Fibroblast of pulmonary artery (primary cell): ENCODE measurements around the gene LIN28A.

Experiments used
- DNase-seq: peaks from one replicate; pipeline ENCODE4 v3.0.0-alpha.2; 2010; ENCODE audit warnings: low read depth
- H3K4me3 ChIP-seq: replicated peaks from 2 replicates; pipeline ENCODE4 v1.5.1; 2011; ENCODE audit warnings: low read depth, mild to moderate bottlenecking, control low read depth, low read length, moderate library complexity
- TF ChIP-seq, protein P1 (sequence below): IDR thresholded peaks from 2 replicates; pipeline ENCODE4 v1.5.1; 2011; ENCODE audit warnings: mild to moderate bottlenecking, control low read depth, low read length, inconsistent platforms; ENCODE audit errors: missing control alignments

Gene LIN28A

DNA sequence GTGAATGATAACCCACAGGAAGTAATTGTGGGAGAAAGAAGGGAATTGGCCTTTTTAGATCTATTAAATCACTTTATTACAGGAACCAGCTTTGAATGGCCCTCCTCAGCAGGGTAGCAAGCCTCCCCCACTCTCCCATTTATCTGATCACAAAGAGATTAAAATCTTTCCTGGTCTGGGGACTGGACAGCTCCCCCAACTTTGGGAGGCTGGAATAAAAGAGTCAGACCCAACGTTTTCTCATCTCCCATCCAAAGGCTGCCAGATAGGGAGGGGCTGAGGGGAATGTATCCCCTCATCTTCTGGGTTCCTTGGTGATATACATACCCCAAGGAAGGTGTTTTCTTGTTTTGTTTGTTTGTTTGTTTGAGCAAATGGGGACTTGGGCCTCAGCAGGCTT is 2.4 kb downstream of the LIN28A start:
- no peak for DNase-seq
- TF ChIP-seq, protein P1, sequence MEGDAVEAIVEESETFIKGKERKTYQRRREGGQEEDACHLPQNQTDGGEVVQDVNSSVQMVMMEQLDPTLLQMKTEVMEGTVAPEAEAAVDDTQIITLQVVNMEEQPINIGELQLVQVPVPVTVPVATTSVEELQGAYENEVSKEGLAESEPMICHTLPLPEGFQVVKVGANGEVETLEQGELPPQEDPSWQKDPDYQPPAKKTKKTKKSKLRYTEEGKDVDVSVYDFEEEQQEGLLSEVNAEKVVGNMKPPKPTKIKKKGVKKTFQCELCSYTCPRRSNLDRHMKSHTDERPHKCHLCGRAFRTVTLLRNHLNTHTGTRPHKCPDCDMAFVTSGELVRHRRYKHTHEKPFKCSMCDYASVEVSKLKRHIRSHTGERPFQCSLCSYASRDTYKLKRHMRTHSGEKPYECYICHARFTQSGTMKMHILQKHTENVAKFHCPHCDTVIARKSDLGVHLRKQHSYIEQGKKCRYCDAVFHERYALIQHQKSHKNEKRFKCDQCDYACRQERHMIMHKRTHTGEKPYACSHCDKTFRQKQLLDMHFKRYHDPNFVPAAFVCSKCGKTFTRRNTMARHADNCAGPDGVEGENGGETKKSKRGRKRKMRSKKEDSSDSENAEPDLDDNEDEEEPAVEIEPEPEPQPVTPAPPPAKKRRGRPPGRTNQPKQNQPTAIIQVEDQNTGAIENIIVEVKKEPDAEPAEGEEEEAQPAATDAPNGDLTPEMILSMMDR, result no peak
- no peak overlapping the region for H3K4me3 ChIP-seq

DNA sequence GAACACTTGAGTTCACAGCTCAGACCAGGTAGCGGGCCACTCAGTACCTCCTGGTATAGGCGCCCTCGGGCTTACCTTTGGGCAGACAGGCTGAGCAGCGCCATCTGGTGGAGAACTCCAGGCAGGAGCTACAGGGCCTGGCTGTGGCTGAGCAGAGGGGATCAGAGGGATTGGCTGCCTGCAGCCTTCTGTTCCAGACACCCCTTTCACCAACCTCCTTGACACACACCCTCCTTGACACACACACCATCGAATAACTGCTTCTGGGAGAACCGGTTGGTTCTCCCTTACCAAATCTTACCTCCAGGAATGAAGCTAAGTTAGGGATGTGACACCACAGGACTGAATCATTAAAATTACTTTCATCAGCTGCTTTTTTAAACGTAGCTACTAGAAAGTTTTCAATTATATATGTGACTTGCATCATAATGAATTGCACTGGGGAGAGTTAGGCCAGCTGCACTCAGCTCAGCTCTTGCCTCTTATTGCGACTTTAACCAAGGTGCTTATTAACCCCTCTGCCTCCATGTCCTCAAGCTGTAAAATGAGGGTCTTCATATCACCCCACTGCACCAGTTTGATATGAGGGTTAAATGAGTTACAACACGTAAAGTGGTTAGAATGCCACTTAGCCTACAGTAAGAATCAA is 6.6 kb downstream of the LIN28A start:
- H3K4me3 ChIP-seq, result no peak overlapping the region
- peak; percentile 78 for DNase-seq
- TF ChIP-seq, protein P1, result peak; percentile 94

DNA sequence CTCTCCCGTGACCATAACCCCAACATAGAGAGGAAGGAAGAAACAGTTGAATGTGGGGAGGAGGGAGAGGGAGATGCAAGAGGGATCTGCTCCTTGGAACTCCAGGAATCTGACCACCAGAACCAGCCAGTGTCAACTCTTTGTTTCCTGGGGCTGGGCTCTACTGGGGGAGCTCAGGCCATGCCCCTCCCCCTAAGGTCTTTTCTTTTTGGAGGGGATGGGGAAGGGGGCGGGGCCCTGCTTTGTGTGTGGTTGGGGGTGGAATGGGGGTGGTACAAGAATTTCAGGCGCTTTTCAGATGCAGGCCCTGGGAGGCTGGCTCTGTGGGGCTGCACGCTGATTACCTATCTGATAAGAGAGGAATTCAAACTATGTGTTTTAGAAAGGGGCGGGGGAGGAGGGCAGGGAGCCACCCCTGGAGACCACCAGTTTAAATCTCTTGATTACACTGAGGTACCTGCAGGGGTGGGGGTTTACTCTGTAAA is 8.3 kb downstream of the LIN28A start:
- TF ChIP-seq, protein P1, result no peak
- no peak for DNase-seq
- no peak overlapping the region for H3K4me3 ChIP-seq

DNA sequence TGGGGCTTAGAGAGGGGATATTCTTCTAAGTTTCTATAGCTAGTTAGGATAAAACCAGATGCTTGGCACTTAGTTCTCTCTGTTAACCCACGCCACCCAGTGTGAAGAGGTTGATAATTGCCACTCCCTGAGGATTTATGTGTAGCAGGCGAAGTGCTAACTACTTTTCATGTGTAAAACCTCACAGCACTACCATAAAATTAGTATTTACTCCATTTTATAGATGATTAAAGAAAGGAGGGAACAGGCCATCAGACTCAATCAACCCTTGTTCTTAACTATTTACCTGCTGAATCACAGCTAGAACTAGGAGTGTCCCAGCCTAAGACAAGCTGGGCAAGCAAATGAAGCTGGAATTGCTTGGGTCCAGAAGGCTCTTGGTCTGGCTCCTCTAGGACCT is 8.9 kb downstream of the LIN28A start:
- no peak overlapping the region for H3K4me3 ChIP-seq
- no peak for DNase-seq
- TF ChIP-seq, protein P1, result no peak

DNA sequence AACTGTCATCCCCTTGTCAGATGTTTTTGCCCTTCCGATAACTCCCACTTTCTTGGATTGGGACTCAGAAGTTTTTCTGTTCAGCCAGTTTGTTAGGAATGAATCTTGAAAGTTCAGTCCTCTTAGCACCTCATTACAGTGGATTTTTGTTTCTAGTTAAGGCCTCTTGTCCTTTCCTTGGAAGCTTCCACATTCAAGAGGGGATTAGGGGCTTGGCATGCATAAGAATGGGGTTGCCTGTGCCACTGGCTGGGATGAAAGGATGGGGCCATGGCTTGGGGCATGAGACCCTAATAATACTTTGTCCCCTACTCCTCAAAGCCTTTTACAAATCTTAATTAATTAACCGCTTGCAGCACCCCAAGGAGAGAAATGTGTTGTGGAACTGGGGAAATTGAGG is 19.1 kb downstream of the LIN28A start:
- TF ChIP-seq, protein P1, result no peak
- no peak overlapping the region for H3K4me3 ChIP-seq
- no peak for DNase-seq

DNA sequence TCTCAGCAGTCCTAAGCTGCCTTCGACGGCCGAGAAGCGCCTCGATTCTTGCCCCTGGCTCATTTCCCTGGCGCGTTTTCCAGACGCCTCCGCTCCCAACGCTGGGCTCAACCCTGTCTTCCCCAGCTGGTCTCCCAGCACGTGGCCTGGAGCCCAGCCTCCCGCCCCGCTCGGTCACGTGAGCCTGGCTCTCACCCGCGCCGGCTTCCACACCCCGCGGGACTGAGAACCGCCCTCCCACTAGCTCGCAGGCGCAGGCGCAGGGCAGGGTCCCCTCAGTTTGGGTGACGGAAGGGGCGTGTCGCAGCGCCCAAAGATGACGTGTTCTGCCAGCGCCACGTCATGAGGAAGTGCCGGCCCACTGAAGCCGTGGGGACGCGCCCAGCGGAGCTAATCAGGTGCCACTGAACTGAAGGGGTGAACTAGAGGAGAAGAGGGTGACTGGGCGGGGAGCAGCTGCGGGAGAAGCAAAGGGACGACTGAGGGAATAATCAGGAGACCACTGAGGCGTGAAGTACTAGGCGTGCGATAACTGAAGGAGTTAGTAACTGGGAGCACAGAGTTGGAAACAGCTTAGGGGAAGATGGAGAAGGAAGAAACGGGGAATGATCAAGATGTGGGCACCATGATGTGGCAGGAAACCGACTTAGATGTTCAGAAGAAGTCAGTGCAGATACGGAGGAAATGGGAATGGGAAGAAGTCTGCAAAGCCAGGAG is 21.5 kb downstream of the LIN28A start, which contains the start of gene DHDDS:
Gene DHDDS, plus strand, starts transcription at position 343 of the 717 bp plus-strand sequence. CDS start 625 bp downstream, outside the sequence.
- DNase-seq, result peak; percentile 99
- TF ChIP-seq, protein P1, result no peak
- H3K4me3 ChIP-seq, result peak within 1 kb of the TSS; percentile 59
